Liver (tissue), 9 donors: ENCODE results near the gene VEPH1. TPM values are rescaled to one million over a fixed set of nuclear protein-coding genes. Genes with fewer than 3 reads are reported as not detected.

Source experiments
- DNase-seq: peaks from one replicate; pipeline ENCODE4 v3.0.0-alpha.2; 2017; ENCODE audit warnings: low spot score
- H3K27ac ChIP-seq, 2 donors: one replicate each; pipeline ENCODE4 v1.7.0; 2013; ENCODE audit warnings: inconsistent platforms in 2 of 2, low read length in 2 of 2, control low read depth in 1 of 2, low read depth in 1 of 2, mild to moderate bottlenecking in 1 of 2
- H3K27me3 ChIP-seq, 4 donors: one replicate each; pipeline versions ENCODE4 v1.6.1 to v1.7.0; 2013; ENCODE audit warnings: low read length in 3 of 4, inconsistent platforms in 1 of 4, mild to moderate bottlenecking in 1 of 4, moderate library complexity in 1 of 4; ENCODE audit not compliant: control insufficient read depth in 4 of 4, insufficient read depth in 4 of 4
- H3K36me3 ChIP-seq, 4 donors: one replicate each; pipeline versions ENCODE4 v1.6.1 to v1.7.0; 2013; ENCODE audit warnings: low read length in 3 of 4, mild to moderate bottlenecking in 3 of 4, low read depth in 1 of 4, moderate library complexity in 1 of 4; ENCODE audit not compliant: control insufficient read depth in 4 of 4, insufficient read depth in 3 of 4
- H3K4me1 ChIP-seq, 4 donors: one replicate each; pipeline versions ENCODE4 v1.6.1 to v1.7.0; 2013; ENCODE audit warnings: low read length in 3 of 4, mild to moderate bottlenecking in 3 of 4, moderate library complexity in 1 of 4; ENCODE audit not compliant: control insufficient read depth in 4 of 4, insufficient read depth in 4 of 4
- H3K4me3 ChIP-seq, 3 donors: one replicate each; pipeline versions ENCODE4 v1.6.1 to v1.7.0; 2013; ENCODE audit warnings: low read length in 3 of 3, control low read depth in 1 of 3, low read depth in 1 of 3, mild to moderate bottlenecking in 1 of 3
- H3K9ac ChIP-seq, 2 donors: one replicate each; pipeline ENCODE4 v1.7.0; 2013; ENCODE audit warnings: low read length in 2 of 2, mild to moderate bottlenecking in 2 of 2, moderate library complexity in 2 of 2, control low read depth in 1 of 2, low read depth in 1 of 2
- H3K9me3 ChIP-seq, 4 donors: one replicate each; pipeline versions ENCODE4 v1.6.1 to v1.7.0; 2013; ENCODE audit warnings: low read length in 3 of 4; ENCODE audit not compliant: control insufficient read depth in 4 of 4
- ATF3 ChIP-seq: IDR thresholded peaks from 2 replicates; pipeline ENCODE4 v1.6.1; 2016; ENCODE audit warnings: antibody characterized with exemption
- EGR1 ChIP-seq, 2 donors: IDR thresholded peaks; 2 replicates each; pipeline ENCODE4 v1.6.1; 2016 to 2018; ENCODE audit warnings: antibody characterized with exemption in 2 of 2, low read depth in 2 of 2
- FOXA1 ChIP-seq: IDR thresholded peaks from 2 replicates; pipeline ENCODE4 v1.6.1; 2016; ENCODE audit warnings: antibody characterized with exemption
- FOXA2 ChIP-seq: IDR thresholded peaks from 2 replicates; pipeline ENCODE4 v1.6.1; 2016; ENCODE audit warnings: antibody characterized with exemption
- HNF4G ChIP-seq: IDR thresholded peaks from 2 replicates; pipeline ENCODE4 v1.6.1; 2016; ENCODE audit warnings: antibody characterized with exemption
- JUND ChIP-seq, 2 donors: IDR thresholded peaks; 2 replicates each; pipeline ENCODE4 v1.6.1; 2016; ENCODE audit warnings: antibody characterized with exemption in 2 of 2
- NR2F2 ChIP-seq: IDR thresholded peaks from 2 replicates; pipeline ENCODE4 v1.6.1; 2016; ENCODE audit warnings: antibody characterized with exemption
- RAD21 ChIP-seq, 2 donors: IDR thresholded peaks; 2 replicates each; pipeline ENCODE4 v1.6.1; 2016; ENCODE audit warnings: antibody characterized with exemption in 2 of 2, mild to moderate bottlenecking in 2 of 2
- REST ChIP-seq: IDR thresholded peaks from 2 replicates; pipeline ENCODE4 v1.6.1; 2016; ENCODE audit warnings: antibody characterized with exemption, mild to moderate bottlenecking
- SP1 ChIP-seq: IDR thresholded peaks from 2 replicates; pipeline ENCODE4 v1.6.1; 2018; ENCODE audit warnings: antibody characterized with exemption, mild to moderate bottlenecking
- TAF1 ChIP-seq: conservative IDR thresholded peaks from 2 replicates; pipeline ENCODE4 v1.6.1; 2016; ENCODE audit warnings: antibody characterized with exemption, mild to moderate bottlenecking
- ZBTB33 ChIP-seq: IDR thresholded peaks from 2 replicates; pipeline ENCODE4 v1.6.1; 2016; ENCODE audit warnings: antibody characterized with exemption
- WGBS: extraction: QIAGEN DNeasy Blood & Tissue Kit; methylation state at CpG from one replicate; pipeline ENCODE4 v1.1.7; 2013; 5-methylcytosine and 5-hydroxymethylcytosine counted together
- polyA plus RNA-seq, 2 donors: library from polyadenylated mRNA; stranded (reverse) in 1 of 2; unstranded in 1 of 2; fragments of 200-250 nt in 1 of 2; fragments of >200 nt in 1 of 2; fragmentation: Nextera tagmentation in 1 of 2; extraction: Ambion mirVana in 1 of 2; gene quantifications; one replicate each; pipeline versions ENCODE4 v1.2.1 to v1.2.3, GENCODE V29; 2013 to 2015
- total RNA-seq, 2 donors: library from RNA; depleted of rRNA; stranded (reverse); fragments of >200 nt; gene quantifications; one replicate each; pipeline ENCODE4 v1.2.3, GENCODE V29; 2014
- donor health status: healthy.
- donor health status: healthy.
- donor health status: healthy.
- donor health status: healthy.
- donor health status: healthy.

The VEPH1 gene
- total and polyA plus RNA-seq, 4 donors: 0.60 to 3.3 (median 1.2) TPM

- TF ChIP-seq EGR1 (IDR thresholded peaks at IDR 0.05; ENCODE audit: low read depth in 2 of 2) (no peak), REST (no peak), FOXA1 (no peak), HNF4G (no peak), ZBTB33 (no peak)
- H3K27ac ChIP-seq: no peak overlapping the region
- DNase-seq: no peak
- H3K27me3 ChIP-seq: no peaks in the 10 kb centered on the region
- peaks cover 0 to 3% (median 0%) of the 10 kb centered on the region in 4 donors for H3K9me3 ChIP-seq
- H3K9ac ChIP-seq: no peak overlapping the region
- H3K4me1 ChIP-seq: no peaks in the 10 kb centered on the region
- no peaks in the 10 kb centered on the region for H3K36me3 ChIP-seq
- H3K4me3 ChIP-seq: no peak overlapping the region
- WGBS: 68% methylated on average over 1 of the region's 1 CpG
Measured at GRCh38 chr3:157479464-157480243, 23.6 kb downstream of the VEPH1 start.

- DNase-seq: no peak
- no peak for TF ChIP-seq RAD21 (IDR thresholded peaks at IDR 0.05)
- TF ChIP-seq ATF3: no peak
- TF ChIP-seq JUND (IDR thresholded peaks at IDR 0.05): no peak
- H3K4me1 ChIP-seq: no peaks in the 10 kb centered on the region
- H3K9ac ChIP-seq: no peak overlapping the region
- H3K36me3 ChIP-seq: no peaks in the 10 kb centered on the region
- WGBS: 81% methylated on average over 3 of the region's 3 CpGs
- H3K27ac ChIP-seq: no peak overlapping the region
- peaks cover 0 to 3% (median 0%) of the 10 kb centered on the region in 4 donors for H3K9me3 ChIP-seq
- no peak overlapping the region for H3K4me3 ChIP-seq
- peaks cover 0 to 2% (median 0%) of the 10 kb centered on the region in 4 donors for H3K27me3 ChIP-seq
Measured at GRCh38 chr3:157477441-157477840, 25.8 kb downstream of the VEPH1 start.

GRCh38 chr3:157475921-157476414, 27.2 kb downstream of the VEPH1 start:
- Histone ChIP-seq H3K9ac (no peak overlapping the region), H3K27me3 (peaks cover 0 to 2% (median 0%) of the 10 kb centered on the region in 4 donors), H3K4me1 (no peaks in the 10 kb centered on the region), H3K36me3 (no peaks in the 10 kb centered on the region), H3K4me3 (no peak overlapping the region), H3K27ac (no peak overlapping the region), H3K9me3 (no peaks in the 10 kb centered on the region)
- 60% methylated on average over 1 of the region's 1 CpG for WGBS
- DNase-seq: no peak
- TF ChIP-seq NR2F2 (no peak), JUND (IDR thresholded peaks at IDR 0.05) (no peak), SP1 (no peak), TAF1 (no peak), FOXA2 (no peak)
